ENCODE results near the gene ZBTB7C. TPM values are rescaled to one million over a fixed set of nuclear protein-coding genes. Genes with fewer than 3 reads are reported as not detected.

ZBTB7C gene
- total RNA-seq, 1 donor from 2014 or later: 2.7 TPM

GRCh38 chr18:48321536-48321935, 87.6 kb downstream of the ZBTB7C start:
- Histone ChIP-seq H3K4me3 (no peak overlapping the region), H3K36me3 (no peaks in the 10 kb centered on the region), H3K9me3 (replicated peaks) (no peaks in the 10 kb centered on the region), H3K27ac (replicated peaks) (no peak overlapping the region), H3K27me3 (ENCODE audit: low read depth) (no peaks in the 10 kb centered on the region), H3K4me1 (peaks cover 5% of the 10 kb centered on the region)
- no peak for TF ChIP-seq CTCF (IDR thresholded peaks at IDR 0.05; ENCODE audit: borderline replicate concordance)
- intact Hi-C loops (cut with micrococcal nuclease): no loop called here
- DNase-seq: no peak

GRCh38 chr18:48321121-48321520, 88.1 kb downstream of the ZBTB7C start:
- DNase-seq: no peak
- intact Hi-C loops (cut with micrococcal nuclease): no loop called here
- H3K4me1 ChIP-seq: peaks cover 5% of the 10 kb centered on the region
- no peaks in the 10 kb centered on the region for H3K36me3 ChIP-seq
- H3K4me3 ChIP-seq: no peak overlapping the region
- no peak overlapping the region for H3K27ac ChIP-seq (replicated peaks)
- TF ChIP-seq CTCF (IDR thresholded peaks at IDR 0.05; ENCODE audit: borderline replicate concordance): no peak
- no peaks in the 10 kb centered on the region for H3K27me3 ChIP-seq (ENCODE audit: low read depth)
- no peaks in the 10 kb centered on the region for H3K9me3 ChIP-seq (replicated peaks)

GRCh38 chr18:48320639-48320945, 88.6 kb downstream of the ZBTB7C start:
- no peaks in the 10 kb centered on the region for H3K27me3 ChIP-seq (ENCODE audit: low read depth)
- no peak for DNase-seq
- H3K36me3 ChIP-seq: no peaks in the 10 kb centered on the region
- peaks cover 5% of the 10 kb centered on the region for H3K4me1 ChIP-seq
- no peaks in the 10 kb centered on the region for H3K9me3 ChIP-seq (replicated peaks)
- intact Hi-C loops (cut with micrococcal nuclease): no loop called here
- H3K4me3 ChIP-seq: no peak overlapping the region
- no peak overlapping the region for H3K27ac ChIP-seq (replicated peaks)
- TF ChIP-seq CTCF (IDR thresholded peaks at IDR 0.05; ENCODE audit: borderline replicate concordance): no peak

- no peak overlapping the region for H3K27ac ChIP-seq (replicated peaks)
- no peak for DNase-seq
- H3K9me3 ChIP-seq (replicated peaks): no peaks in the 10 kb centered on the region
- H3K36me3 ChIP-seq: no peaks in the 10 kb centered on the region
- intact Hi-C loops (cut with micrococcal nuclease): no loop called here
- TF ChIP-seq CTCF (IDR thresholded peaks at IDR 0.05; ENCODE audit: borderline replicate concordance): no peak
- peaks cover 5% of the 10 kb centered on the region for H3K4me1 ChIP-seq
- no peak overlapping the region for H3K4me3 ChIP-seq
- no peaks in the 10 kb centered on the region for H3K27me3 ChIP-seq (ENCODE audit: low read depth)
Observed at GRCh38 chr18:48319801-48320638, 89.2 kb downstream of the ZBTB7C start.

GRCh38 chr18:48318436-48318835, 90.7 kb downstream of the ZBTB7C start:
- Histone ChIP-seq H3K27me3 (ENCODE audit: low read depth) (no peaks in the 10 kb centered on the region), H3K27ac (replicated peaks) (no peak overlapping the region), H3K4me3 (no peak overlapping the region), H3K4me1 (peaks cover 5% of the 10 kb centered on the region), H3K9me3 (replicated peaks) (no peaks in the 10 kb centered on the region), H3K36me3 (no peaks in the 10 kb centered on the region)
- no peak for TF ChIP-seq CTCF (IDR thresholded peaks at IDR 0.05; ENCODE audit: borderline replicate concordance)
- intact Hi-C loops (cut with micrococcal nuclease): no loop called here
- no peak for DNase-seq

Data from left ventricle myocardium inferior (tissue), 1 donor.